Measurements from ENCODE around the gene OSBPL6. TPM values are rescaled to one million over a fixed set of nuclear protein-coding genes. Genes with fewer than 3 reads are reported as not detected.

The OSBPL6 gene
- total RNA-seq, 1 experiment from 2014 or later = 11.6 TPM

DNA sequence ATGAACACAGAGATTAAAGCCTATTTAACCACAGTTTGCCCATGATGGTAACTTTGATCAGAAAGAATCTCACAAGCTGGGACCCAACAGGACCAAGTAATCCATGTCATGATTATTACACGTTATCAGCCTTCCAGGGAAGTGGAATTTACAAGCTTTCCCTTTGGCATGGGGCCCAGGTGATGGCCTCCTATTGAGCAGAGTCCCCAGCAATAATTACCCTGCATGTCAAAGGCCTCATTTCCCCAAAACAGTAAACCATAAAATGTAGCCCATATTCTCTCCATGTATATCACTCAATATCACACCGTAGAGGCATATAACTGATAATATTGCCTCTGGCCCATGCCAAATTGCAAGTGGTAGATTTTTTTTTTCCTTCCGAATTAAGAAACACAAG, 217.7 kb downstream of the OSBPL6 start:
- H3K9me2 ChIP-seq (ENCODE audit: insufficient read depth) = no peaks in the 10 kb centered on the region
- no peak overlapping the region for H3K4me3 ChIP-seq (replicated peaks in 1 of 2; ENCODE audit: low read depth in 1 of 2, low read length in 2 of 2)
- no peaks in the 10 kb centered on the region for H3K9me3 ChIP-seq (ENCODE audit: control insufficient read depth in 1 of 2, insufficient read depth in 1 of 2, low read depth in 1 of 2, low read length in 2 of 2)
- DNase-seq (ENCODE audit: low read depth, low spot score) = no peak
- no peaks in the 10 kb centered on the region for H3K27me3 ChIP-seq (ENCODE audit: insufficient read depth, low read length)
- BruUV-seq (replicated peaks) = no TSS peak
- ChIA-PET CTCF (interaction anchor here (2.2 kb wide), 1 partner anchor 288 kb away, joined by 5 read pairs; no protein-coding TSS in a partner anchor), POLR2A (interaction anchor here (1.1 kb wide), 1 partner anchor 300 kb away, joined by 3 read pairs; the partner anchor contains the start of gene RBM45), RAD21 (ENCODE audit: low non-redundant PET in 1 of 2, low total read pairs in 2 of 2, uncharacterized antibody in 2 of 2, unreplicated experiment in 2 of 2) (no interaction called here)
- intact Hi-C loops (cut with micrococcal nuclease) = loop anchor here (5.0 to 10.0 kb wide), 4 partner anchors 105 to 507 kb away; no protein-coding TSS in a partner anchor
- no peak overlapping the region; the same call in 1 of the 2 replicates for H3K4me2 ChIP-seq (ENCODE audit: low read length)
- TF ChIP-seq CBX3 (IDR thresholded peaks at IDR 0.05; ENCODE audit: low read depth) (no peak), ZFX (IDR thresholded peaks at IDR 0.05) (no peak), EGR1 (IDR thresholded peaks at IDR 0.05; ENCODE audit: low read depth) (no peak), SRF (IDR thresholded peaks at IDR 0.05; ENCODE audit: low read depth) (no peak), CEBPB (IDR thresholded peaks at IDR 0.05; ENCODE audit: low read depth) (no peak), POLR2AphosphoS5 (IDR thresholded peaks at IDR 0.05; ENCODE audit: low read depth, low read length) (no peak), ZNF274 (IDR thresholded peaks at IDR 0.05; ENCODE audit: low read depth, low read length) (no peak), CTCF (IDR thresholded peaks at IDR 0.05 in 2 of 3, conservative IDR thresholded peaks at IDR 0.05 in 1 of 3; ENCODE audit: borderline replicate concordance in 1 of 3, insufficient read depth in 1 of 3, low read depth in 2 of 3, low read length in 2 of 3) (no peak), SIN3A (IDR thresholded peaks at IDR 0.05; ENCODE audit: low read depth) (no peak), SP1 (IDR thresholded peaks at IDR 0.05; ENCODE audit: low read depth) (no peak), ZBTB33 (IDR thresholded peaks at IDR 0.05; ENCODE audit: extremely low read depth, insufficient replicate concordance, low read length) (no peak), POLR2A (IDR thresholded peaks at IDR 0.05; ENCODE audit: borderline replicate concordance, extremely low read depth, insufficient read depth, insufficient read length) (no peak), JUND (IDR thresholded peaks at IDR 0.05) (no peak), YY1 (IDR thresholded peaks at IDR 0.05; ENCODE audit: extremely low read depth, insufficient replicate concordance, low read depth, low read length) (no peak), TCF7L2 (IDR thresholded peaks at IDR 0.05; ENCODE audit: borderline replicate concordance, extremely low read depth, insufficient read depth, insufficient read length) (no peak)
- TF ChIP-seq, protein P1, sequence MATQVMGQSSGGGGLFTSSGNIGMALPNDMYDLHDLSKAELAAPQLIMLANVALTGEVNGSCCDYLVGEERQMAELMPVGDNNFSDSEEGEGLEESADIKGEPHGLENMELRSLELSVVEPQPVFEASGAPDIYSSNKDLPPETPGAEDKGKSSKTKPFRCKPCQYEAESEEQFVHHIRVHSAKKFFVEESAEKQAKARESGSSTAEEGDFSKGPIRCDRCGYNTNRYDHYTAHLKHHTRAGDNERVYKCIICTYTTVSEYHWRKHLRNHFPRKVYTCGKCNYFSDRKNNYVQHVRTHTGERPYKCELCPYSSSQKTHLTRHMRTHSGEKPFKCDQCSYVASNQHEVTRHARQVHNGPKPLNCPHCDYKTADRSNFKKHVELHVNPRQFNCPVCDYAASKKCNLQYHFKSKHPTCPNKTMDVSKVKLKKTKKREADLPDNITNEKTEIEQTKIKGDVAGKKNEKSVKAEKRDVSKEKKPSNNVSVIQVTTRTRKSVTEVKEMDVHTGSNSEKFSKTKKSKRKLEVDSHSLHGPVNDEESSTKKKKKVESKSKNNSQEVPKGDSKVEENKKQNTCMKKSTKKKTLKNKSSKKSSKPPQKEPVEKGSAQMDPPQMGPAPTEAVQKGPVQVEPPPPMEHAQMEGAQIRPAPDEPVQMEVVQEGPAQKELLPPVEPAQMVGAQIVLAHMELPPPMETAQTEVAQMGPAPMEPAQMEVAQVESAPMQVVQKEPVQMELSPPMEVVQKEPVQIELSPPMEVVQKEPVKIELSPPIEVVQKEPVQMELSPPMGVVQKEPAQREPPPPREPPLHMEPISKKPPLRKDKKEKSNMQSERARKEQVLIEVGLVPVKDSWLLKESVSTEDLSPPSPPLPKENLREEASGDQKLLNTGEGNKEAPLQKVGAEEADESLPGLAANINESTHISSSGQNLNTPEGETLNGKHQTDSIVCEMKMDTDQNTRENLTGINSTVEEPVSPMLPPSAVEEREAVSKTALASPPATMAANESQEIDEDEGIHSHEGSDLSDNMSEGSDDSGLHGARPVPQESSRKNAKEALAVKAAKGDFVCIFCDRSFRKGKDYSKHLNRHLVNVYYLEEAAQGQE (IDR thresholded peaks at IDR 0.05; ENCODE audit: low read depth) = no peak
- TF ChIP-seq, protein P2, sequence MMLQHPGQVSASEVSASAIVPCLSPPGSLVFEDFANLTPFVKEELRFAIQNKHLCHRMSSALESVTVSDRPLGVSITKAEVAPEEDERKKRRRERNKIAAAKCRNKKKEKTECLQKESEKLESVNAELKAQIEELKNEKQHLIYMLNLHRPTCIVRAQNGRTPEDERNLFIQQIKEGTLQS (IDR thresholded peaks at IDR 0.05) = no peak
- no peak overlapping the region for H3K9ac ChIP-seq (ENCODE audit: low read length)
- H2AFZ ChIP-seq (ENCODE audit: low read depth, low read length, poor library complexity, severe bottlenecking) = no peak overlapping the region
- H3K4me1 ChIP-seq (ENCODE audit: control insufficient read depth in 1 of 2, insufficient read depth in 2 of 2, low read length in 2 of 2) = peaks cover 12 to 17% of the 10 kb centered on the region in 2 experiments; a peak in 3 of 4 replicates
- no peaks in the 10 kb centered on the region for H3K36me3 ChIP-seq (ENCODE audit: control insufficient read depth in 1 of 2, insufficient read depth in 2 of 2, low read length in 2 of 2)
- no peaks in the 10 kb centered on the region for H4K20me1 ChIP-seq (ENCODE audit: insufficient read depth)
- no peak overlapping the region for H3K27ac ChIP-seq (ENCODE audit: low read depth, low read length)
- ATAC-seq = no peak
- no peaks in the 10 kb centered on the region for H3K79me2 ChIP-seq (ENCODE audit: insufficient read depth, low read length)

All from HCT116 (cell line).